Activated T-cell treated with anti-CD3 and anti-CD28 coated beads for 48 hours (primary cell): ENCODE results near the gene CYP2A6.
"Not testable (repeated sequence)": the region's sequence is repeated elsewhere in the genome, so short reads cannot be mapped to it uniquely, and the experiment has no call there.

Experiments
- DNase-seq: peaks from one replicate; pipeline ENCODE4 v3.0.0-alpha.2; 2020; ENCODE audit warnings: low read depth

The CYP2A6 gene

GRCh38 chr19:40843653-40844052, 6.6 kb downstream of the CYP2A6 start:
- peak; percentile 63 for DNase-seq

DNA sequence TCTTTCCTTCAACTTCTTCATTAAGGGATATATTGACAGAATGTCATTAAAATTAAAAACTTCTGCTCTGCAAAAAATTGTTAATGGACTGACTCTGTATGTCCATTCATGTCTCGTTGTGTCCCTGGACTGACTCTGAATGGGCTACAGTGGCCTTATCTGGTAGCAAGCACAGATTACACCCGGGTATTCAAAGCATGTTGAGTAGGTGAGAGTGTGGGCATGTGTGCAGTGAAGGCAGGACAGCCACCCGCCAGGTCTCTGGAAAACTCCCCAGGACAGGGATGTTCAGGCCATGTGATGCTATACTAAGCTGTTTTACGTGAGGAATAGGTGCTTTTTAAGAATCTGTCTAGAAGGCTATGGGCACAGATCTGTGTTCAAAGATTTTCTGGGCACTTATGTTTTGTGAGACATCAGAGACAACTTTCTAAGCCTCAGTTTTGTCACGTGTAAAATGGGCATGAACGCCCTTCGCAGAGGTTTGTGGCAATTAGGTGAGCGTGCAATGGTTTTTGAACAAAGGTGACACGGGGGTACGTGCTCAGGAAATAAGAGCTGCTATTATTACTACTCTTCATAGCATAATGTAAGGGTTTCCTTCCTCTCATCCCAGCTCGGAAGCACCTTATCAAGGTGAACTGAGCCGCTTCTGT, 7.1 kb downstream of the CYP2A6 start:
- not testable (repeated sequence) for DNase-seq

GRCh38 chr19:40842012-40842411, 8.2 kb downstream of the CYP2A6 start:
- DNase-seq, result not testable (repeated sequence)

DNA sequence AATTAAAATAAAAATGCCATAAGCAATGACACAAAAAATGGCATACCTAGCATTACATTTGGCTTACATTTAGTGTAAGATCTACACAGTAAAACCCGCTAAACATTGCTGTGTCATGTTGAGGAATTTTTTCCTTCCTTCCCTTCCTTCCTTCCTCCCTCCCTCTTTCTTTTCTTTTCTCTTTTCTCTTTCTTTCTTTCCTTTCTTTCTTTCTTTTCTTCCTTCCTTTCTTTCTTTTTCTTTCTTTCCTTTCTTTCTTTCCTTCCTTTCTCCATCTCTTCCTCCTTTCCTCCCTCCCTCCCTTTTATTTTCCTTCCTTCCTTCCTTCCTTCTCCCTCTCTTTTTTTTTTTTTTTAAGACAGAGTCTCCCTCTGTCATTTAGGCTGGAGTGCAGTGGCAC, 11.8 kb downstream of the CYP2A6 start:
- DNase-seq, result not testable (repeated sequence)

DNA sequence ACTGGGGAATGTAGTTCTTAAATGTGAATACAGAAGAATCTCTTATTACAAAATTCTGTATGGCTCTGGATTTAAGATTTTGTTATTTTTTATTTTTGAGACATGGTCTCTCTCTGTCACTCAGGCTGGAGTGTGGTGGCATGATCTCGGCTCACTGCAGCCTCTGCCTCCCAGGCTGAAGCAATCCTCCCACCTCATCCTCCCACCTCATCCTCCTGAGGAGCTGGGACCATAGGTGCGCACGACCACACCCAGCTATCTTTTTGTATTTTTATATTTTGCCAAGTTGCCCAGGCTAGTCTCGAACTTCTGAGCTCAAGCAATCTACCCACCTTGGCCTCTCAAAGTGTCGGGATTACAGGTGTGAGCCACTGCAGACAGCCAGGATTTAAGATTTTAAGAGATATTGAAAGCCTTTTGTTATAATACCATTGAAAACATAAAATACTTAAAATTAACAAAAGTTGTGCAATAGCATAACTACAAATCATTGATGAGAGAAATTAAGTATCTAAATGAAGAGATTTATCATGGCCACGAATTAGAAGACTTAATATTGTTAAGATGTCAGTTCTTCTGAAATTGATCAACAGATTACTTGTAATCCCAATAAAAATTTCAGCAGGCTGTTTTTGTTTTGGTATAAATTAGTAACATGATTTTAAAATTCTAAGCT, 13.4 kb downstream of the CYP2A6 start:
- no peak for DNase-seq

DNA sequence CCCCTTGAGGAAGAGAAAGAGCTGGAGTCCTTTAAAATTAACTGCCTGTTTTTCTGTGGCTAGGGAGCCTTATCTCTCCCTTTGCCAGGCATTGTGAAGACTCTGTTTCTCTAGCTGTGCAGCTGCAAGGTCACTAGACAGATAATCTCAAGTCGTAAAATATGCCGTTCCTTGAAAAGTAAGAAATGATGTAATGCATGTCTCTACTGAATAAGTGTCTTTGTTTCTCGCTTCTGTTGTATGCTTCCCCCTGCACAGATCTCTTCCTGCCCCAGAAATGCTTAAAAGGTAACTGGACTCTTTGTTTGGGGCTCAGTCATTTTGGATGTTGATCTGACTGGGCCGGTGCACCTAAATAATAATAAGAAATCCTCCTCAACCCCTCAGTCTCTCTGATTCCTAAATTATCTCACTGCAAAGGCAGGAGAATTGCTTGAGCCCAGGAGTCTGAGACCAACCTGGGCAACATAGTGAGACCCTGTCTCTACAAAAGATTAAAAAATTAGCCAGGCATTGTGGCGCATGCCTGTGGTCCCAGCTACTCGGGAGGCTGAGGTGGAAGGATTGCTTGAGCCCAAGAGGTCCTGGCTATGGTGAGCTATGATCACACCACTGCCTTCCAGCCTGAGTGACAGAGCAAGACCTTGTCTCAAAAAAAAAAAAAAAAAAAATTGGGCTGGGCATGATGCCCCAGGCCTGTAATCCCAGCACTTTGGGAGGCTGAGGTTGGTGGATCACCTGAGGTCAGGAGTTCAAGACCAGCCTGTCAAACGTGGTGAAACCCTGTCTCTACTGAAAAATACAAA, 16.3 kb downstream of the CYP2A6 start:
- DNase-seq, result not testable (repeated sequence)

DNA sequence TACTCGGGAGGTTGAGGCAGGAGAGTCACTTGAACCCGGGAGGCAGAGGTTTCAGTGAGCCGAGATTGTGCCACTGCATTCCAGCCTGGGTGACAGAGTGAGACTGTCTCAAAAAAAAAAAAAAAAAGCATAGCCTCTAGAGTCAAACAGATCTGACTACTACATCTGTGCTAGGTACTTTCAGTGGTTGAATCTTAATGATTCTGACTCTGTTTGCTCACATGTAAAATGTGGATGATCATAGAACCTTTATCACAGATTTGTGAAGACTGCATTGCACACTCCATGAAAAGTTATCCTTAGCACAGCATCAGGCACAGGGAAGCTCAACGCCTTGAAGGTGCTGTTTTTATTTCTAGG, 17.8 kb downstream of the CYP2A6 start:
- not testable (repeated sequence) for DNase-seq

- no peak for DNase-seq
Measured at GRCh38 chr19:40831502-40832430, 18.5 kb downstream of the CYP2A6 start.

GRCh38 chr19:40830741-40831140, 19.5 kb downstream of the CYP2A6 start:
- not testable (repeated sequence) for DNase-seq

DNA sequence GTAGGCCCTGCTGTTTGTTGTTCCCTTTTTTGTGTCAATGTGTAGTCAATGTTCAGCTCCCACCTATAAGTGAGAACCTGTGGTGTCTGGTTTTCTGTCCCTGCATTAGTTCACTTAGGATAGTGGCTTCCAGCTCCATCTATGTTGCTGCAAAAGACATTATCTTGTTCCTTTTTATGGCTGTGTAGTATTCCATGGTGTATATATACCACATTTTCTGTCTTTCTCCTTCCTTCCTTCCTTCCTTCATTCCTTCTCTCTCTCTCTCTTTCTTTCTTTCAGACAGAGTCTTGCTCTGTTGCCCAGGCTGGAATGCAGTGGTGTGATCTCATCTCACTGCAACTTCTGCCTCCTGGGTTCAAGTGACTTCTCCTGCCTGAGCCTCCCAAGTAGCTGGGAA, 21.0 kb downstream of the CYP2A6 start:
- no peak for DNase-seq

GRCh38 chr19:40827386-40828247, 22.6 kb downstream of the CYP2A6 start:
- DNase-seq, result no peak

- DNase-seq, result not testable (repeated sequence)
Measured at GRCh38 chr19:40826699-40827385, 23.4 kb downstream of the CYP2A6 start.

DNA sequence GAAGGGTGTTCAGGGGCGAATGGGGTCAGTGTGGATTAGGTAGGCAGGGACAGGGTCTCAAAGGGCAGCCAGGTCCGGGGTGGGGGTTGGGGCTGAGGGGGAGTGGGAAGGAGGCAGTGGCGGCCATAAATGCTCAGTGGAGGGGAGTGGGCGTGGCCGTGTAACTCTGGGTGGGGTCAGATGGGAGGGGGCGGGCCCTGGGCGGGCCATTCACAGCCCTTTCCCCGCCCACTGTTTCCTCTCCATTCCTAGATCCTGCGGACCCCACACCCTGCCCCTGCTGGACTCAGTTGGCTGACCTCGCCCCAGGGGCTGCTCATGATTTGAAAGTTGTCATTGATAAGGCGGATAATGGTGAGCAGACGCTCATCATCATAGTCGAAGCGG, 23.9 kb downstream of the CYP2A6 start:
- not testable (repeated sequence) for DNase-seq

- DNase-seq, result not testable (repeated sequence)
Measured at GRCh38 chr19:40825460-40826095, 24.7 kb downstream of the CYP2A6 start.

DNA sequence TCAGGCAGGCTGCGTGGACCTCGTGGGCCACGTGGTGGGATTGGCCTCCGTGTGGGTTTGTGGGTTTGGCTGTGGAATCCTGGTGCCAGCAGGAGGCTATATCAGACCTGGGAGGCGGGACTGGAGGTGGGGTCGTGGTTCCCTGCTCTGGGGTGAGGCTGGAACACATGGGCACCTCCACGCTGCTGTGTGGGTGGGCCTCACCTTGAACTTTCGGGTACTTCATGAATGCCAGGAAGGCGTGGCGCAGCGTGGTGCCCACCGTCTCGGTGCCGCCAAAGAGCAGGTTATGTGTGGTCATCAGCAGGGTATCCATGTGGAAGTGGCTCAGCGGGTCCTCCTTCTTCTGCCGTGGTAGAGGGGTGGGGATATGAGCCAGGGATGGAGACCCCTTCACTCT, 25.3 kb downstream of the CYP2A6 start:
- DNase-seq, result not testable (repeated sequence)

DNA sequence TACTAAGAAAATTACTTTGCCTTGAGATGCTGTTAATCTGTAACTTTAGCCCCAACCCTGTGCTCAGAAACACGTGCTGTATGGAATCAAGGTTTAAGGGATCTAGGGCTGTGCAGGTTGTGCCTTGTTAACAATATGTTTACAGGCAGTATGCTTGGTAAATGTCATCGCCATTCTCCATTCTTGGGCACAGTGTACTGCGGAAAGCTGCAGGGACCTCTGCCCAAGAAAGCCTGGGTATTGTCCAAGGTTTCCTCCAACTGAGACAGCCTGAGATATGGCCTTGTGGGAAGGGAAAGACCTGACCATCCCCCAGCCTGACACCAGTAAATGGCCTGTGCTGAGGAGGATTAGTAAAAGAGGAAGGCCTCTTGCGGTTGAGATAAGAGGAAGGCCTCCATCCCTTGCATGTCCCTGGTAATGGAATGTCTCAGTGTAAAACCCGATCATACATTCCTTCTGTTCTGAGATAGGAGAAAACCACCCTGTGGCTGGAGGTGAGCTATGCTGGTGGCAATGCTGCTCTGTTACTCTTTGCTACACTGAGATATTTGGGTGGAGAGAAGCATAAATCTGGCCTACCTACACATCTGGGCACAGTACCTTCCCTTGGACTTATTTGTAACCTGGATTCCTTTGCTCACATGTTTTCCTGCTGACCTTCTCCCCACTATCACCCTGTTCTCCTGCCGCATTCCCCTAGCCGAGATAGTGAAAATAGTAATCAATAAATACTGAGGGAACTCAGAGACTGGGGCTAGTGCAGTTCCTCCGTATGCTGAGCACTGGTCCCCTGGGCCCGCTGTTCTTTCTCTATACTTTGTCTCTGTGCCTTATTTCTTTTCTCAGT, 27.3 kb downstream of the CYP2A6 start:
- not testable (repeated sequence) for DNase-seq

DNA sequence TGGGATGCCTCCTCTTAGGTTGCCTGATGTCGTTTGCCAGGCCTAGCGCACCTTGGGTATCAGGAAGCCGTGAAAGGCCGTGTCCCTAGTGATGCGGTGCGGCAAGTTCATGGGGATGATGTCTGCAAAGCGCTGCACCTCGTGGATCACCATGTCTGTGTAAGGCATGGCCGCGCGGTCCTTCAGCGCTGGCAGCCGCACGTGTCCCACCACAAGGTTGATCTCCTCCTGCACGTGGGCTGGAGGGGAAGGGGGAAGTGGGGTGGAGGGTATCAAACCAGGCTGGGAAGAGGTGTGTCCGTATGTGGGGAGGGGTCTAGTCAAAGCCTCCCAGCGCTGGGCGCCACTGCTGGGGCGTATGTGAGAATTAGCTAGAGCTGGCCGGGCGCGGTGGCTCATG, 28.1 kb downstream of the CYP2A6 start:
- DNase-seq, result no peak

DNA sequence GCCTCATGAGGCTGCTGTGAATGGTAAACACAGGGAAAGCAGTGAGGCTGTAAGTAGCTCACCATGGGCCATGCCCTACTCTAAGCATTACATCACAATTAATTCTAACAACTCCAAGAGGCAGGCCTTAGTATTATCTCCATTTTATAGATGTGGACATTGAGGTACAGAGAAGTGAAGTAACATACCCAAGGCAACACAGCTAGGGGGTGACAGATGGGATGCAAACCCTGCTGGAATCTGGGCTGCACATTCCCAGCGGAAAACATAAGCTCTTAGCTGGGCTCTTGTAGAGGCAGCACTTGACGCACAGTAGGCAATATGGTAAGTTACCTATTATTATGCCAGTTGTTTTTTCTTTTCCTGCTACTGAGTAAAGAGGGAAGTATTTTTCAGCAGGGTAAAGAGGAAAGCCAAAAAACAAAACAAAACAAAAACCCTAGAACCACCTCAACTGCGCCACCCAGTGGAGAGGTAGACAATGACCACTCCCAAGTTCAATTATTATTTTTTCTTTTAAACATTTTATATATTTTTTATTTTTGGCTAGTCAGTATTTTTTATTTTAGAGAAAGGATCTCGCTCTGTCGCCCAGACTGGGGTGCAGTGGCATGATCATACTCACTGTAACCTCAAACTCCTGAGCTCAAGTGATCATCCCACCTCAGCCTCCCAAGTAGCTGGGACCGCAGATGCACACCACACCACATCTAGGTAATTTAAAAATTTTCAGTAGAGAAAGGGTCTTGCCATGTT, 30.6 kb downstream of the CYP2A6 start:
- peak; percentile 46 for DNase-seq
